Stimulated activated CD4-positive, alpha-beta T cell treated with anti-CD3 and anti-CD28 coated beads, Interleukin-1b, Interleukin-23, amount 100 ng/mL, for 24 hours (primary cell): ENCODE data around the gene PPP6R3.
A peak's percentile ranks its signal among the peaks of the same experiment; 100 is the strongest.

Source experiments
- DNase-seq, 4 experiments: peaks; one replicate each; pipeline ENCODE4 v3.0.0-alpha.2; 2020; ENCODE audit warnings: low read depth in 4 of 4, low spot score in 1 of 4

The PPP6R3 gene

DNA sequence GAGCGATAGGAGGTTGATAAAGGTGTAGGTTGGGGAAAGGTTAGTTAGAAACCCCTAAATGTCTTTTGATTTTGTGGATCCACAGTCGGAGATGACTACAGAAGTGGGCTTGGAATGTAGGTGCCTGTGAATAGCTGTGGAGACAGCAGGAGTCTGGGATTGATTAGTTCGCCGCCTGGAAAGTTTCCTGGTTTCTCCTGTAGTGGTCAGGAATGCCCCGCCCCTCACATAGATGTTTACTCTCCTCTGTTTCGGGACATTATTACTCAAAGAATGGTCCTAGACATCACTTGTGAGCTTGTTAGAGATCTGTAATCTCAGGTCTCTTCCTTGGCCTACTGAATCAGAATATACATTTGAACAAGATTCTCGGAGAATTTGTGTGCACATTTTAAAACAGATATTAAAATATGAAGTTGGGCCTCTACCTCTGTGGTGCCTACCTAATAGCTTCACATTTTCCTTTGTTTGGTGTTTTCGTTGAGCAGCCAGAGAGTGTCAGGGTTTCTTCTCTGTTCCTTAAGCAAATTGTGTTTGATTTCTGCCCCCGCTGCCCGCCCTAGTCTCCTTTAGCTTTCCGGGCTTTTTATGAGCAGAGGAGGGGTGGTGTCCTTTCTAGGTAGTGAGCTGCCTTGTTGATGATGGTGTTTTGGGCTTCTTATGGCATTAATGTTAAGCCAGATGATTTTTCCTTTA lies 89.4 kb downstream of the PPP6R3 start:
- no peak for DNase-seq

DNA sequence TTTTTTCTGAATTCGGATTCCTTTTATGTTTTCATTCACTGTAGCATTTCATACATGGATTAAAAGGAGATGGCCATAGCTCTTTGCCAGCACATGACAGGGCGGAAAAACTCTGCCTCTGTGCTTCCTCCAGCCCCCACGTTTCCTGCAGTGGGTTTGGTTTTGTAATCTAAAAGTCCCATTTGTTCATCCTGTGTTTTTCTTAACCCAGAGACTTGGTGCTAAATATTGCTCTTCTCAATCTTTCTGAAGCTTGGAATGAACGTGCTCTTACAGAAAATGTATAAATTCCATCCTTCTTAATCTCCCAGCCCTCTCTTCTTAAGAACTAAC lies 89.9 kb downstream of the PPP6R3 start:
- peak in 1 of 4 experiments; percentile 23 for DNase-seq

DNA sequence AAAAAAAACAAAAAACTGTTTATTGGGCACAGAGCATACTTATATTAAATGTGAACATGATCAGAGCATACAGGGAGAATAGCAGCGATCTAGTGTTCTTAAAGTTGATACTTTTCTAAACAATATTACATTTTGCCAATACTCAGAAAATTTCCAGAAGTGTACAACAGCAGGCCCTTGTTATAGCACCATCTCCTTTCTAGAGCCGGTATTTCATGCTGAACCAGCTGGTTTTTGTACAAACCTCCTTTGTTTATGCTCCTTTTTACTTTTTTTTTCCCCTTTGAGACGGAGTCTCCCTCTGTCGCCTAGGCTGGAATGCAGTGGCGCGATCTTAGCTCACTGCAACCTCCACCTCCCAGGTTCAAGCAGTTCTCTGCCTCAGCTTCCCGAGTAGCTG lies 90.7 kb downstream of the PPP6R3 start:
- DNase-seq, result no peak

DNA sequence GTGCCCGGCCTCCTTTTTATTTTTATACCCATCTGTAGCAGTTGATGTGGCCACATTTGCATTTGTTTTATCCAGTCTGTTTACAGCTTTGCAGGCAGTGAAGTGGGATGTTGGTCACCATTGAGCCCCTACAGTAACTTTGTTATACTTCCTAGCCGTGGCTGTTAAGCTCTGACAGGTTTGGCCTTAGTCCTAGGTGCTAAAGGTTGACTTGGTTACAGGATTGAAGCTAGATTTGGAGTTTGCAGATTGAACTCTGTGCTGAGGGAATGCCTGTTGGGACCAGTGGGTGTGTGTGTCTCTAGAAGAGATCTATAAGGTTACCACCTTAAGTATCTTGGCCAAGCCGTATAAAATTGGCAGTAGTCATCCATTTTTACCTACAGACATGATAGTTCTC lies 91.2 kb downstream of the PPP6R3 start:
- DNase-seq, result no peak

DNA sequence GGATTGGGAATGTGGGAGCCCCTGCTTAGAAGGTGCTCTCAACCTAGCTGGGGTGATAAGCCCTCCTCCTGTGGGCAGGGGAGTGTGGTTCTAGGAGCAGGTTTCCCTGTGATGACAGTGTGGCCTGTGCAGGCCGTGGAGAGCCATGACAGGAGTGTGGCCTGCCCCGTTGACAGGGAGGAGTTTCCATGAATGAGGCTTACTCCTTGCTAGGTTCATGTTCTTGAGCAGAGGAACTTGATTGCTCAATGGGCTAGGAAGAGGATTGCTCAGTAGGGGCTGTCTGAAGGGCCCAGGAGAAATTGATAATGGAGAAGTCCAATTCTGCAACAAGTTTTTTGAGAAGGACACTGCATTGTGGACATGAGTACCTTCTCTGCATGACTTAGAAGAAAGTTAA lies 92.0 kb downstream of the PPP6R3 start:
- no peak for DNase-seq

DNA sequence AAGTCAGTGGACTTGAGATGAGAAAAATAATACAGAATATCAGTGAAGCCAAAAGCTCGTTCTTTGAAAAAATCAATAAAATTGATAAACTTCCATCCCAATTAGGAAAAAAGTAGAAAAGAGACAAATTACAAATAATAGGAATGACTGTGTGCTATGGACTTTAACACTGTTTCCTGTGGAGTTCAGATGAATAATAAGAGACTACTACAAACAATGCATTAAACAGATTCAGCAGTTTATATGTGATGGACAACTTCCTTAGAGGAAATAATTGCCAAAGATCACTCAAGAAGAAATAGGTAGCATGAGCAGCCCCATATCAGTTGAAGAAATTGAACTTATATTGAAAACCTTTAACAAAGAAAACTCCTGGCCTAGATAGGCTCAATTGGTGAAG lies 99.7 kb downstream of the PPP6R3 start:
- DNase-seq, result no peak

DNA sequence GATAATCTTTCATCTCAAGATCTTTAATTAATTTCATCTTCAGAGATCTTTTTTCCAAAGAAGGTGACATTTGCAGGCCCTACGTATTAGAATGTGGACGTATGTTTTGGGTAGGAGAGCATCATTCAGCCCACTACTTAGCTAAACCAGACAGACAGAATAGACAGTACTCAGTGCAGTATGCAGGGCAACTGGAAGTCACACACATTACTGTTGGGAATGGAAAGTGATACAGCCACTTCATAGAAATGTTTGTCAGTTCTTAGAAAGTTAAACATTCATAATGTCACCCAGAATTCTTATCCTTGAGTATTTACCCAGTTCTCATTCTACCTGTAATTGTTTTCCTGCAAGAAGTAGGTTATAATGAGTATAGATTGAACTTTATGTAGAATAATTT lies 102.9 kb downstream of the PPP6R3 start:
- no peak for DNase-seq

DNA sequence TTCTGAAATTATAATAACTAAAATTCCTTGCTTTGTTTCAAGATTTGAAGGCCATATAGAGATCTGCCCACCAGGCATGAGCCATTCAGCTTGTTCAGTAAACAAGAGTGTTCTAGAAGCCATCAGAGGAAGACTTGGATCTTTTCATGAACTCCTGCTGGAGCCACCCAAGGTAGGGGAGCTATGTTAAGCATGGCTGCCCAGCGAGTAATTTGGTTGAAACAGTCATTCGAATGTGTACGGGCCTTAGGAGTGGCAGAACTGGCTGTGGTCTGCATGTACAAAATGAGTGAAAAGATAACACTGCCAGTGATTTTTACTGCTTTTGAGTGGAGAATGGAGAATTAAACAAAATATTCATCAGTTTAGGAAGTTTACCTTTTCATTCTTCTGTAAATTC lies 103.7 kb downstream of the PPP6R3 start:
- DNase-seq, result no peak

DNA sequence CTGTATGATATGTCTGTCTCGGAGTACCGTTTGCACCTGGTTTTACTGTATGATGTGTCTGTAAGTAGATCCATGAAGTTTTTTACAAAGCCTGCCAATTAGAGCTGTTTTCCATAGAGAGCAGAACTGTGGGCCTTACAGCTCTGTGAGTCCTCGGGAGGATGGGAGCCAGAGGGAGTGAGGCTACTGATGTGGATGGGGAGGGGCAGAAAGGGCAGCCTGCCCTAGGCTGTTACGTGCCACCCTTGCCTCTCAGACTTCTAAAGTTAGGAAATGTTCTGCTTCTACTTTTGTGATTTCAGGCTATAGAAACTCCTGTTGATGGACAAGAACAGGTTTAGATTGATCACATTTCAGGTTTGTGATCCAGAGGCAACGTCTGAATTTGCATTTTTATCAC lies 105.2 kb downstream of the PPP6R3 start:
- no peak for DNase-seq

DNA sequence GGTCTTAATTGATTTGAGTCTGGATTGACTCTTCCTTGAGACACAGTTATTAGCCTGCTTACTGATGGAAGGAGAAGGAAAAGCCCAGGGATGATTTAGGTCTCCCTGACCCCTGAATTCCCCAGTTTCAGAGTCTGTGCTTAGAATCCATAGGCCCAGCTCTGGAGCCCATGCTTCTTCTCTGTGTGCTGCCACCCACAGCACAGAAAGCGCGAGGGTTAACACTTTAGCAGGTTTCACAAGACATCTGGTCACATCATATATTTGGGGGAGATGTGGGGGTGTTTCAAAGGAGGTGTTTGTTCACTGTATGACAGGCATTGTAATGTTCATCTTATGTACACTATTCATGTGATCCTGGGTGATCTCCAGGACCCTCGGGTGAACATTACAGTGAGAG lies 107.0 kb downstream of the PPP6R3 start:
- no peak for DNase-seq

DNA sequence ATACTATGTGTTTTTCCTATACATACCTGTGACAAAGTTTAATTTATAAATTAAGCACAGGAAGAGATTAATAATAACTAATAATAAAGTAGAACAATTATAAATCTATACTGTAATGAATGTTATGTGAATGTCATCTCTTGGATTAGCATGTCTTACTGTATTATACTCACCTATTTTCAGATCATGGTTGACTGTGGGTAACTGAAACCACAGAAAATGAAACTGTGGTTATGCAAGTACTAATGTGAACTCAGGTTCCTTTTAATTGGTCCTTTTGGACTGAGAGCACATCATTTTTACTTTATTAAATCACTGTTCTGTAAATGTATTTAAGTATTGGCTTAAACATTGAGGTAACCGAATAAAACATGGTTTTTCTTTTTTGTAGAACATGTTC lies 108.8 kb downstream of the PPP6R3 start:
- DNase-seq, result no peak

DNA sequence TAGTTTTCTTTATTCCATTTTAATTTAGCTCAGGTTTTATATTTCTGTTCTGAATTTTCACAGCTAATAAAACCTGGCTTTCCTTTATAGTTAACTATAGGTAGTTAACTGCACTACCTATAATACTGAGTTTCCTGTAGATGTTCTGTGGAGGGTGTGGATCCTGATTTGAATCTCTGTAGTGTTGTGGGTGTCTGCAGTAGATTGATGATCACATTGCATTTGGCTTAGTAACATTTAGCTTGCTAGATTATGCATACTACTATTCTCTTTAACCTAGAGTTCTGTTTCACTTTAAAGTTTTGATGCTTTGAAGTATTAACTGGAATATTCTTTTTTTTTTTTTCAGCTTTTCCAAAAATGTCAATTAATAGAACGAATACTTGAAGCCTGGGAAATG lies 110.1 kb downstream of the PPP6R3 start:
- DNase-seq, result no peak

DNA sequence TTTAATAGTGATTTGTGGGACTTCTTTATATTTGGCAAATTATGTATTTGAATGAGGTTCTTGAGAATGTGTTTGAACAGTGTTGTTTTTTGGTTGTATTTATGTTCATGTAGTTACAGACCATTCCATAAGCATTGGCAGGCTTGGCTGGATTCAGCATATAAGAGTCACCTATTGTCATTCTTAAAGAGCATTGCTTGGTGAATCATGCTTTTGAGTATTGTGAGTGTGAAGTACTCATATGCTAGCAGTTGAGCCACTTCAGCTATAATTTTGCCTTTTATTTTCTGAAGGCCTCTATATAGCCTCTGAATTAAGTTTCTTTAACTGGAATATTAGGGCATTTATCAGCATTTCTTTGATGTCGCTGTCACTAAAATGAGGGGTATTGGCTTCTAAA lies 113.8 kb downstream of the PPP6R3 start:
- no peak for DNase-seq

DNA sequence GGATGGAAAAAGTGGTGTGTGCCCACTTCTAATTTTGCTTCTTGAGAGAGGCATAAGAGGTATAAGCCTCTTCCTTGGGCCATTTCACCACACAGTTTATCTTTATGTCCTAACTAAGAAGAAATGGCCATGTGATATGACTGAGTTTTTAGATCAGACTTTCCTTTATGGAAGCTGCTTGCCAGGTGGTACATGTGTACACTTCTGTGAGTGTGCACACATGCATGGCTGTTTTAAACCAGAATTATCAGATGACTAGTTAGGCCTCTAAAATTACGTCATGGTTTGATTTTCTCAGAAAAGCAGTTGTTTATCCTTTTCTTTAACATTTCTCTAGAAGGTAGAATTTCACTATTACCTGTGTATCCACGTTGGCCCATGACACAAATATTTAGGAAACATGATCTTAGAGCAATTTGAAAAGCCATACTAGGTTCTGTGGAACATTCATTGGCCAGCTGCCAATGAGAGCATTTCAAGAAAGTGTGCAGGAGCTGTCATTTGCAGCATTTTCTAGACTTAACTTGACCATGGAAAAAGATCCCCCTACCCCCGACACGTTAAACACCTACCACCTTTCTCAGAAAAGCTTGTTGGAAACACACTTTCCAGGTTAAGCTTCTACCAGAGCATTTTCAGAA lies 114.6 kb downstream of the PPP6R3 start:
- DNase-seq, result no peak

DNA sequence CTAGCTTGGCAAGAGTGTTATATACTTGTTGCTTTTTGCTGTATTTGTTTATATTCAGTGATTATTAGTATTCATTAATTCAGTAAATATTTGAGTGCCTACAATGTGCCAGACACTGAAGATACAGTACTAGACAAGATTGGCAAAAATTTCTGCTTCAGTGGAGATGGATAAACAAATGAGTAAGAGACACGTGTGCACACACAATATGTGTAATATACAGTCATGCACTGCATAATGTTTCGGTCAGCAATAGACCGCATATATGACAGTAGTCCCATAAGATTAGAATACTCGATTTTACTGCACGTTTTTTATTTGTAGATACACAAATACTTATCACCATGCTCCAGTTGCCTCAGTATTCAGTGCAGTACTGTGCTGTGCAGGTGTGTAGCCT lies 118.9 kb downstream of the PPP6R3 start:
- DNase-seq, result no peak

DNA sequence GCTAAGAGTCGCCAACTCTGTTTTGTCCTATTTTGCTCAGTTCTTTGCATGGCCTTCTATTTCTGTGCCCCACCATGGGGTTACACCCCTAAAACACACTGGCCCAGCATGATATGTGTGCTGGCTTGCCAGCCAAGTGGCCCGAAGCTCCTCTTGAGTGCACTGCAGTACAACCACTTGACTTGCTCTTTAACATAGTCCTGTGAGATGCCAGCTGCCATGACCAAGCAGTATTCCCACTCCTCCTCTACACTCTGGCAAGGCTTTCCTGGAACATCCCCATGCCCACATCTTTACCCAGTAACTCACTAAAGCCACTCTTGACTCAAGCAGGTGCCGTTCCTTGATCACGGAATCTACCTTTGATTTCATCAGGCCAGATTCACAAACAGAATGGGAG lies 120.9 kb downstream of the PPP6R3 start:
- DNase-seq, result no peak

DNA sequence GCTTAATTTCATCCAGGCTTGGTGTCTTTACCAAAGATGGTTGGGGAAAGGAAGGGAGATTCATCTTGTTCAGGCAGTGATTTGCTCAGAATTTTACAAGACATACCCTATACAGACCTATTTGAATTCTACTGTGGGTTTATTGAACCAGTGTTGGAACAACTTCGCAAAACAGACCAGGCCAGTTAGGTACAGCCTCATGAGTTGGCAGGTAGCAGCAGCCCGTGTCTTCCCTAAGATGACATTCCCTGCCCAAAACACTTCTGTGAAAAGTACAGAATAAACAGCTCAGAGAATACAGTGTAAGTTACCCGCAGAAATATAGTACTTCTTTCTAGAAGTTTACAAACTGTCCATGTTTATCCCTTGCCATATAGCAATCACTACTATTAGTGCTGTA lies 121.3 kb downstream of the PPP6R3 start:
- DNase-seq, result no peak

DNA sequence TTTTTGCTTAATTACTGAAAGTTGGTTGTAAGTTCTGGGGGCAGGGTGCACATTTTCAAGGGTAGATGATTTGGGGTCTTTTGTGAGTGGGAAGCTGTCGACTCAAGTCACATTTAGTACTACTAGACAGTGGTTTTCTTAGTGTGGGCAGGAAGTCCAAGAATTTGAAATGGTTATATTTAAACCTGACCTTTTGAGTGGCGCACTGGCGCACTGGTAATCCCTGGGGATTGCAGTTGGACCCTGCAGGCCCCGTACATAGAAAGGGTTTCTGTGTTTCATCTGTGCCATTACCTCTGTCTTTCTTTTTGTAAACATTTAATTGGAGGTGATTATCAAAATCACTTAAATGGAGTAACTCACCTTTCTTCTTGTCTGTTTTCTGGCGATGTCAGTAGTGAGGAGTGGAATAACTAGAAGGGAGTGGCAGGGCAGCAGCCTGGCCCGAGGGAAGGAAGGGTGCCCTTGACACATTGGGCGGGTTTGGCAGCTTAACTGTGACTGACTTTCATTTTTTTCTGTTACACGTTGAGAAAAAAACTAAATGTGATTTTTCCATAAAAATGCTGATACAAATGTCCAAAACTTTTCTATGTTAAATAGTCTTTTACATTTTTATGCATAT lies 122.0 kb downstream of the PPP6R3 start:
- DNase-seq, result no peak

DNA sequence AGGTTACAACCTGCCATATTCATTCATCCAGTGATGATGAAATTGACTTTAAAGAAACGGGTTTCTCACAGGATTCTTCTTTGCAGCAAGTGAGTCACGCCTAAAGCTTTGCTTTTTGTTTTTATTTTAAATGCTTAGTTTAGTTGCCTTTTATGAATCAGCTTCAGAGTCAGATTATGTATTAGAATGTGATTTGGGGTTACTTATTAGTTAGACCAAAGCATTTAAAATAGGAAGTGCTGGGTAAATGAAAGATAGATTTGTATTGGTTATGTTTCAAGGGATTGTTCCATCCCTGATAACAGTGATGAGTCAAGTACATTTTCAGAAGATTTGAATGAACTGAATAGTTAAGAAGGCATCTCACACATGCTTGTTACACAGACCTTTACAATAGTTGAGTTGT lies 122.5 kb downstream of the PPP6R3 start:
- DNase-seq, result no peak

DNA sequence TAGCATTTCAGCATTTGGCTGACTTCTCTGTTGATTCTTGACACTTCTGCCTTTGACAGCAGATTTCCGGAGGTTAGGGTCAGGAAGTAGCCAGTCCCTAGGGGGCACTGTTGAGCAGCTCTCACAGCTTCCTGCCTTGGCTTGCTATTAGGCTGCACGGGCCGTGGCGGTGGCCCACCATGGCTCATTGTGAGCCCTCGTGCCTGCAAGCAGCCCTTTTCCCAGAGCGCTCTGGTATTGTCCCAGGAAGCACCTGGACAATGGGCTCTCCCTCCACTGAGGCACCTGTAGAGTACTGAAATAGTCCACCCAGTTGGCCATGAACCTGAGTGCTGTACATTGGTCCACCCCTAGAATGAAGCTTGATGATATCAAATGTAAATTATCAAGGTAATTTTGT lies 123.5 kb downstream of the PPP6R3 start:
- DNase-seq, result peak; percentile 23 to 44 (median 37)

DNA sequence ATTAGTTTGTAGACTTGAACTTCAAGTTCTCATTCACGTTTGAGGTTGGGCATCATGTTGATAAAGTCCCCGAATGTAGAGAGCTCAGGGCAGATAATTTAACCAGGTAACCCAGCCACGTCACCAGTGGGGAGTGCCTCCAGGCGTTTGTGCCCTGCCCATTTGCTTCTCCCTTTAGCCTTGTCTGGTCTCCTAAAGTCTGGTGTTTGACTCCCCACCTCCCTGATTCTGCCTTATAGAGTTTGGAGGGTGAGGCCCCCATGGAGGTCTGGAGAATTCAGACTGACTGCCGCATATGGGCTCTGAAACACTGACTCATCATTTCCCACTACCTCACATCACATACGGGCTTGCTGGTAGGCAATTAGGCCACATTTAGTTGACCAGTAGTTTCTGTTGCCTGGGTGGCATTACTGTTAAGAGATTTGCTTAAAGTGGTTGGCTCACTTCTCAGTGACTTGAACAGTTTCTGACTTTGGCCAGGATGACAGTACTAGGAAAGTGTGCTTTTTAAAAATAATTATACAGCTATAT lies 124.5 kb downstream of the PPP6R3 start:
- DNase-seq, result no peak

DNA sequence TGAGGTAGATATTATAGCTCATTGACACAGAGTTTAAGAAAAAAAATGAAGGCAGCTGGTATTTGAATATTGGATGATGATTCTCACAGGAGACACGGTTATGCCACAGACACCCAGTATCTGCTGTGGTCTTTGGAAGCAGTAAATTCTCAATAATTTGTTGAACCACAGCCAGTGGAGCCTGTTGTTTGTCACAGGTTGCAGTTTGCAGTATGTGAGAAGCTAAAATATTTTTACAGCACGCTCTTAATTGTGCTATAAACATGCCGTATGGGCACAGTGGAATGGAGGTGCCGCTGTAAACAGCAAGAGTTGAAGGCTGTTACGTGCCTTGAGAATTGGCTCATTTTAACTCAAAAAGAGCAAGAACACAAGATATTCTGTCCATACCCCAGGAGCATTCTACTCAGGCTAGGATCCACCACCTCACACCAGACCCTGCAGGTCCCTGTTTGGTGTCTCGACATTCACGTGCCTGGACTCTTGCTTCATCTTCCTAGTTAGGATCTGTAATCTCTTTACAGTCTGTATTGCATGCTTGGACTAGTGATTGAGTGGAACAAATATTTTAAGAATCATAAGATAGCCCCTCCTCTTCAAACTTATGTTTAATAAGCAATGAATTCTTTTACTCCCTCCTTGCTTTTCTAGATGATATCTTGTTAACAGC lies 129.1 kb downstream of the PPP6R3 start:
- no peak for DNase-seq
